ENCODE results near the gene CMTM4. TPM values are rescaled to one million over a fixed set of nuclear protein-coding genes. Genes with fewer than 3 reads are reported as not detected.

Gene CMTM4
- total RNA-seq, 1 experiment from 2014 or later: 77.8 TPM

- TF ChIP-seq MAX (IDR thresholded peaks at IDR 0.05): no peak
Measured at GRCh38 chr16:66620429-66620795, 76.1 kb downstream of the CMTM4 start (continued).

GRCh38 chr16:66619534-66620428 lies 76.8 kb downstream of the CMTM4 start:
- intact Hi-C loops (cut with micrococcal nuclease): no loop called here
- no peaks in the 10 kb centered on the region for H4K20me1 ChIP-seq (ENCODE audit: insufficient read depth)
- peaks cover 25 to 33% of the 10 kb centered on the region in 2 experiments for H3K4me1 ChIP-seq (ENCODE audit: control insufficient read depth in 1 of 2, insufficient read depth in 2 of 2, low read length in 2 of 2)
- H3K9ac ChIP-seq (ENCODE audit: low read length): no peak overlapping the region
- no peaks in the 10 kb centered on the region for H3K9me3 ChIP-seq (ENCODE audit: control insufficient read depth in 1 of 2, insufficient read depth in 1 of 2, low read depth in 1 of 2, low read length in 2 of 2)
- RAD21 ChIA-PET (ENCODE audit: low non-redundant PET in 1 of 2, low total read pairs in 2 of 2, uncharacterized antibody in 2 of 2, unreplicated experiment in 2 of 2): no interaction called here
- H3K27ac ChIP-seq (ENCODE audit: low read depth, low read length): peak overlapping the region; percentile 54; the same call in 1 of the 2 replicates
- H3K4me2 ChIP-seq (ENCODE audit: low read length): peak overlapping the region; percentile 65
- TF ChIP-seq CTCF (IDR thresholded peaks at IDR 0.05 in 2 of 3, conservative IDR thresholded peaks at IDR 0.05 in 1 of 3; ENCODE audit: borderline replicate concordance in 1 of 3, insufficient read depth in 1 of 3, low read depth in 2 of 3, low read length in 2 of 3): no peak
- no peak for TF ChIP-seq RAD21 (IDR thresholded peaks at IDR 0.05; ENCODE audit: low read depth)
- TF ChIP-seq ZFX (IDR thresholded peaks at IDR 0.05): no peak
- no peak for TF ChIP-seq POLR2AphosphoS5 (IDR thresholded peaks at IDR 0.05; ENCODE audit: low read depth, low read length)
- no peak for TF ChIP-seq TCF7L2 (IDR thresholded peaks at IDR 0.05; ENCODE audit: borderline replicate concordance, extremely low read depth, insufficient read depth, insufficient read length)
- TF ChIP-seq EZH2 (IDR thresholded peaks at IDR 0.05): no peak
- TF ChIP-seq SIN3A (IDR thresholded peaks at IDR 0.05; ENCODE audit: low read depth): no peak
- no peak for TF ChIP-seq ZBTB33 (IDR thresholded peaks at IDR 0.05; ENCODE audit: extremely low read depth, insufficient replicate concordance, low read length)
- ATAC-seq (no peak), DNase-seq (ENCODE audit: low read depth, low spot score) (no peak)
- H2AFZ ChIP-seq (ENCODE audit: low read depth, low read length, poor library complexity, severe bottlenecking): no peak overlapping the region
- H3K36me3 ChIP-seq (ENCODE audit: control insufficient read depth in 1 of 2, insufficient read depth in 2 of 2, low read length in 2 of 2): peaks cover 0 to 7% of the 10 kb centered on the region in 2 experiments; a peak in 1 of 4 replicates
- CTCF ChIA-PET: interaction anchor here (1.4 to 4.3 kb wide), 2 partner anchors 11 to 211 kb away, joined by 5 to 41 read pairs; partner anchors contain the start of gene NAE1
- H3K27me3 ChIP-seq (ENCODE audit: insufficient read depth, low read length): no peaks in the 10 kb centered on the region
- POLR2A ChIA-PET: no interaction called here
- H3K9me2 ChIP-seq (ENCODE audit: insufficient read depth): no peaks in the 10 kb centered on the region
- no peaks in the 10 kb centered on the region for H3K79me2 ChIP-seq (ENCODE audit: insufficient read depth, low read length)
- TSS peak; percentile 5 for BruUV-seq (replicated peaks)
- H3K4me3 ChIP-seq (replicated peaks in 1 of 2; ENCODE audit: low read depth in 1 of 2, low read length in 2 of 2): no peak overlapping the region

Measured in HCT116 (cell line).